IMR-90 (cell line): ENCODE results near the gene FNDC11. TPM values are rescaled to one million over a fixed set of nuclear protein-coding genes. Genes with fewer than 3 reads are reported as not detected.

Experiments
- ATAC-seq: fragments of 200-7000 bp; cut with Tn5 transposase; 2 replicates; pipeline ENCODE4 v1.9.1; 2020; ENCODE audit warnings: low read depth, mild to moderate bottlenecking, moderate library complexity
- BruUV-seq: library from RNA; stranded (reverse); fragments of 400-500 nt; replicated peaks from 2 replicates; lab custom pipeline; 2021; lab: Mats Ljungman, UMichigan
- CTCF ChIA-PET: fragments of 300-600 bp; formaldehyde crosslinking; extraction: SDS; loops from one replicate; lab custom pipeline; 2021; ENCODE audit warnings: antibody characterized with exemption; lab: Yijun Ruan, JAX
- POLR2A ChIA-PET: fragments of 300-600 bp; sonication (Branson Sonifier 250); formaldehyde crosslinking; loops from one replicate; lab custom pipeline; 2022; ENCODE audit warnings: antibody characterized with exemption; ENCODE audit not compliant: unreplicated experiment; lab: Charles Lee
- DNase-seq: peaks from one replicate; pipeline ENCODE4 v3.0.0; 2013
- H2AFZ ChIP-seq: replicated peaks from 2 replicates; pipeline ENCODE3; 2013; ENCODE audit warnings: low read length, mild to moderate bottlenecking; ENCODE audit not compliant: poor library complexity
- H2AK5ac ChIP-seq: 2 replicates; pipeline ENCODE4 v1.6.1; 2013; ENCODE audit warnings: low read depth, low read length, inconsistent platforms
- H2AK9ac ChIP-seq: replicated peaks from 2 replicates; pipeline ENCODE3; 2013; ENCODE audit warnings: mild to moderate bottlenecking, low read depth, low read length, moderate library complexity; ENCODE audit not compliant: poor library complexity
- H2BK120ac ChIP-seq: 2 replicates; pipeline ENCODE4 v1.6.1; 2013; ENCODE audit warnings: low read depth, low read length, inconsistent platforms
- H2BK15ac ChIP-seq: 3 replicates; pipeline ENCODE4 v1.6.1; 2013; ENCODE audit warnings: low read depth, low read length, inconsistent platforms
- H2BK20ac ChIP-seq: 2 replicates; pipeline ENCODE4 v1.6.1; 2013; ENCODE audit warnings: low read depth, mild to moderate bottlenecking, inconsistent platforms, low read length, moderate library complexity
- H2BK5ac ChIP-seq: 2 replicates; pipeline ENCODE4 v1.6.1; 2013; ENCODE audit warnings: mild to moderate bottlenecking, low read depth, low read length, inconsistent platforms; ENCODE audit not compliant: poor library complexity, severe bottlenecking
- H3K14ac ChIP-seq: replicated peaks from 2 replicates; pipeline ENCODE4 v1.6.1; 2013; ENCODE audit warnings: low read depth, low read length, inconsistent platforms
- H3K18ac ChIP-seq: 2 replicates; pipeline ENCODE4 v1.6.1; 2013; ENCODE audit warnings: low read depth, low read length, control low read depth
- H3K23ac ChIP-seq: 2 replicates; pipeline ENCODE4 v1.6.1; 2013; ENCODE audit warnings: low read depth, low read length, inconsistent platforms
- H3K27ac ChIP-seq: 2 replicates; pipeline ENCODE4 v1.5.1; 2013; ENCODE audit warnings: mild to moderate bottlenecking, control low read depth, low read length; ENCODE audit not compliant: insufficient read depth
- H3K27me3 ChIP-seq: 2 replicates; pipeline ENCODE4 v1.6.1; 2013; ENCODE audit warnings: low read length; ENCODE audit not compliant: control insufficient read depth, insufficient read depth
- H3K36me3 ChIP-seq: 2 replicates; pipeline ENCODE4 v1.6.1; 2013; ENCODE audit warnings: low read length, mixed read lengths; ENCODE audit not compliant: control insufficient read depth, insufficient read depth
- H3K4ac ChIP-seq: 2 replicates; pipeline ENCODE4 v1.6.1; 2013; ENCODE audit warnings: low read depth, low read length, inconsistent platforms
- H3K4me1 ChIP-seq: 2 replicates; pipeline ENCODE4 v1.6.1; 2013; ENCODE audit warnings: low read length, mixed read lengths; ENCODE audit not compliant: control insufficient read depth, insufficient read depth
- H3K4me2 ChIP-seq: 2 replicates; pipeline ENCODE4 v1.6.1; 2013; ENCODE audit warnings: low read depth, mild to moderate bottlenecking, control low read depth, low read length, moderate library complexity
- H3K4me3 ChIP-seq: 2 replicates; pipeline ENCODE4 v1.5.1; 2013; ENCODE audit warnings: low read depth, mild to moderate bottlenecking, control low read depth, low read length, moderate library complexity; ENCODE audit not compliant: insufficient read depth
- H3K56ac ChIP-seq: 2 replicates; pipeline ENCODE4 v1.6.1; 2013; ENCODE audit warnings: low read length, inconsistent platforms; ENCODE audit not compliant: insufficient read depth; ENCODE audit errors: extremely low read depth
- H3K79me1 ChIP-seq, 2 experiments: 2 replicates each; pipeline ENCODE4 v1.6.1; 2013; ENCODE audit warnings: low read length in 2 of 2, inconsistent platforms in 1 of 2, low read depth in 1 of 2
- H3K9ac ChIP-seq: 2 replicates; pipeline ENCODE4 v1.6.1; 2013; ENCODE audit warnings: low read depth, low read length, control low read depth
- H3K9me1 ChIP-seq: 2 replicates; pipeline ENCODE4 v1.6.1; 2013; ENCODE audit warnings: low read length, inconsistent platforms; ENCODE audit not compliant: insufficient read depth
- H3K9me3 ChIP-seq: 2 replicates; pipeline ENCODE4 v1.6.1; 2013; ENCODE audit warnings: low read length; ENCODE audit not compliant: control insufficient read depth, insufficient read depth
- H4K20me1 ChIP-seq: 2 replicates; pipeline ENCODE4 v1.6.1; 2013; ENCODE audit warnings: low read length, inconsistent platforms; ENCODE audit not compliant: insufficient read depth
- H4K5ac ChIP-seq: 2 replicates; pipeline ENCODE4 v1.6.1; 2013; ENCODE audit warnings: mild to moderate bottlenecking, low read depth, low read length, control low read depth
- H4K8ac ChIP-seq, 2 experiments: 2 replicates each; pipeline ENCODE4 v1.6.1; 2013; ENCODE audit warnings: low read depth in 2 of 2, low read length in 2 of 2, control low read depth in 1 of 2, inconsistent platforms in 1 of 2
- H4K91ac ChIP-seq: 2 replicates; pipeline ENCODE4 v1.6.1; 2013; ENCODE audit warnings: low read depth, low read length, inconsistent platforms; ENCODE audit not compliant: insufficient read depth
- BHLHE40 ChIP-seq: fragments of 150-350 bp; IDR thresholded peaks from 2 replicates; pipeline ENCODE4 v1.6.1; 2016; ENCODE audit warnings: mild to moderate bottlenecking, low read depth, low read length
- CHD1 ChIP-seq: IDR thresholded peaks from 2 replicates; pipeline ENCODE4 v1.6.1; 2012; ENCODE audit warnings: low read depth, low read length, improper control_type of control experiment
- FOS ChIP-seq: fragments of 150-350 bp; IDR thresholded peaks from 2 replicates; pipeline ENCODE4 v1.6.1; 2016; ENCODE audit warnings: low read depth, low read length
- MAFK ChIP-seq: IDR thresholded peaks from 2 replicates; pipeline ENCODE4 v1.6.1; 2012; ENCODE audit warnings: low read depth, low read length, improper control_type of control experiment
- MAZ ChIP-seq: IDR thresholded peaks from 2 replicates; pipeline ENCODE4 v1.6.1; 2012; ENCODE audit warnings: low read depth, mild to moderate bottlenecking, low read length, improper control_type of control experiment, moderate library complexity, borderline replicate concordance
- MXI1 ChIP-seq: IDR thresholded peaks from 2 replicates; pipeline ENCODE4 v1.6.1; 2012; ENCODE audit warnings: low read depth, mild to moderate bottlenecking, low read length, moderate library complexity, borderline replicate concordance
- POLR2A ChIP-seq: IDR thresholded peaks from 2 replicates; pipeline ENCODE4 v1.6.1; 2012; ENCODE audit warnings: mild to moderate bottlenecking, low read depth, low read length
- RCOR1 ChIP-seq: IDR thresholded peaks from 2 replicates; pipeline ENCODE4 v1.6.1; 2012; ENCODE audit warnings: mild to moderate bottlenecking, low read length, improper control_type of control experiment; ENCODE audit not compliant: insufficient replicate concordance
- WGBS, 2 experiments: methylation state at CpG; one replicate each; pipeline versions ENCODE4 v1.1.5 to v1.1.7; 2013; ENCODE audit warnings: missing lambda C conversion rate in 2 of 2; ENCODE audit not compliant: insufficient read length in 1 of 2; ENCODE audit errors: extremely low coverage in 2 of 2; 5-methylcytosine and 5-hydroxymethylcytosine counted together
- dilution Hi-C: fragments of 300-500 bp; cut with HindIII; formaldehyde crosslinking; loops from one replicate; pipeline ENCODE4 v1.14.3; 2018; ENCODE audit warnings: low sequenced_read_pairs; ENCODE audit not compliant: unreplicated experiment
- in situ Hi-C: fragments of 300-500 bp; cut with MboI; formaldehyde crosslinking; loops from 3 replicates; pipeline ENCODE4 v1.14.3; 2019; ENCODE audit warnings: low sequenced_read_pairs, inconsistent platforms, mixed read lengths
- intact Hi-C: fragments of 100-400 bp; cut with micrococcal nuclease; formaldehyde crosslinking; loops from 2 replicates; pipeline ENCODE4 v1.10.0; 2022
- polyA plus RNA-seq, 3 experiments: library from polyadenylated mRNA; depleted of rRNA; stranded (reverse); fragments of >200 nt; gene quantifications; 2 replicates each; pipeline ENCODE4 v1.2.3, GENCODE V29; 2012; ENCODE audit warnings: low replicate concordance in 1 of 3
- total RNA-seq: library from RNA; depleted of rRNA; stranded (reverse); fragments of >200 nt; gene quantifications from 2 replicates; pipeline ENCODE4 v1.2.3, GENCODE V29; 2012
- TF ChIP-seq, protein P1 (sequence below): fragments of 150-350 bp; IDR thresholded peaks from 2 replicates; pipeline ENCODE4 v1.6.1; 2016; ENCODE audit warnings: low read depth, mild to moderate bottlenecking, low read length, moderate library complexity, borderline replicate concordance
- TF ChIP-seq, protein P2 (sequence below): fragments of 150-350 bp; IDR thresholded peaks from 2 replicates; pipeline ENCODE4 v1.6.1; 2017; ENCODE audit warnings: mild to moderate bottlenecking, antibody characterized with exemption, low read length, low read depth

FNDC11 gene
- total and polyA plus RNA-seq, 2 of the 4 experiments (the other 2 are of a cell fraction) = 0.36 to 1.0 TPM

DNA sequence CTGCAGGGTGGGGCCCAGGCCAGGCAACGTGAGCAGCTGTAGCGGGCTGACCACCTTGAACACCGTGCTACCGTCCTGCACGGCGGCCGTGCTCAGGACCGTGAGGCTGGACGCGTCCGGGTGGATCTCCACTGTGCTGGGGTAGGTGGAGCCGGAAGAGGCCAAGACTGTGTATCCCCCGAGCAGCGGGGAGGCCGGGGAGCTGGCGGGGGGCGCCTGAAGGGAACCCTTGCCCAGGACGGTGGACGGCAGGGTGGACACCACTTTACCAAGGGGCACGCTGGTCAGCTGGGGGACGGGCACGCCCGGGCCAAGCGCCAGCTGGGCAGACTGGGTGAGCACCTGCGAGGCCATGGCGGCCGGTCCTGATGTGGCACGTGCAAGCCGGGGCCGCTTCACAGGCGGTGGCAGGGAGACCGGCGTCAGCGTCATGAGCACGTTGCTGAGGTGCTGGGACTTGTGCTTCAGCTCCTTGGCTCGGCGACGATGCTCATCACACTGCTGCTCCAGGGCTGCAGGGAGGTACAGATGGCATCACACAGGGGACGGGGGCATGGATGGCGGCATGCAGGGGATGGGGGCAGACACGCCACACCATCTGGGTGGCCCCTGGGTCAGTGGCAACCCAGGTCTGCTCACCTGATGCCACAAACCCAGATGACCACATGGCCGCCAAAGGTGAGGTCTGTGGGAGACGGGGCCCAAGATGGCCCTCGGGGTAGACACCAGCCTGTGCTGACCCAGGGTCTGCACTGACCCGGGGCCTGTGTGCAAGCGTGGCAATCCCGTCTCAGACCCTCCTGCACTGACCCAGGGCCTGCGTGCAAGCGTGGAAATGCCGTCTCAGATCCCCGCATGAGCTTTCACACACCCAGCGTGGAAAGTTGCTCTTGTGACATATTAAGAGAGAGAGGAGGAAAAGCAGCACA, 36.5 kb downstream of the FNDC11 start:
- Histone ChIP-seq H3K18ac (no peak overlapping the region), H3K36me3 (peaks cover 44% of the 10 kb centered on the region), H4K20me1 (no peaks in the 10 kb centered on the region; the same call in none of the 2 replicates), H3K9me1 (peaks cover 4% of the 10 kb centered on the region; the same call in 1 of the 2 replicates), H3K56ac (no peak overlapping the region; the same call in 1 of the 2 replicates), H3K4ac (no peak overlapping the region), H4K91ac (no peak overlapping the region), H4K5ac (no peak overlapping the region), H3K27ac (no peak overlapping the region), H2BK20ac (no peak overlapping the region), H3K9me3 (no peaks in the 10 kb centered on the region), H3K23ac (no peak overlapping the region), H3K9ac (no peak overlapping the region), H2BK120ac (no peak overlapping the region), H3K79me1 (peaks cover 0 to 8% of the 10 kb centered on the region in 2 experiments; a peak in 2 of 4 replicates), H2BK5ac (no peak overlapping the region), H2AK5ac (no peak overlapping the region), H3K4me2 (no peak overlapping the region), H4K8ac (no peak overlapping the region), H2BK15ac (no peak overlapping the region), H3K27me3 (no peaks in the 10 kb centered on the region), H2AFZ (no peak overlapping the region), H2AK9ac (peak overlapping the region; percentile 20), H3K14ac (no peak overlapping the region), H3K4me1 (peaks cover 7% of the 10 kb centered on the region), H3K4me3 (no peak overlapping the region)
- WGBS, 2 experiments = 99% methylated on average over 20 of the region's 52 CpGs; no CpG with 5 or more reads in 1 of the 2 experiments
- DNase-seq (no peak), ATAC-seq (no peak)
- TF ChIP-seq POLR2A (no peak), CHD1 (no peak), RCOR1 (no peak), MAZ (no peak), MXI1 (no peak), MAFK (no peak), BHLHE40 (no peak), FOS (no peak)
- TF ChIP-seq, protein P1, sequence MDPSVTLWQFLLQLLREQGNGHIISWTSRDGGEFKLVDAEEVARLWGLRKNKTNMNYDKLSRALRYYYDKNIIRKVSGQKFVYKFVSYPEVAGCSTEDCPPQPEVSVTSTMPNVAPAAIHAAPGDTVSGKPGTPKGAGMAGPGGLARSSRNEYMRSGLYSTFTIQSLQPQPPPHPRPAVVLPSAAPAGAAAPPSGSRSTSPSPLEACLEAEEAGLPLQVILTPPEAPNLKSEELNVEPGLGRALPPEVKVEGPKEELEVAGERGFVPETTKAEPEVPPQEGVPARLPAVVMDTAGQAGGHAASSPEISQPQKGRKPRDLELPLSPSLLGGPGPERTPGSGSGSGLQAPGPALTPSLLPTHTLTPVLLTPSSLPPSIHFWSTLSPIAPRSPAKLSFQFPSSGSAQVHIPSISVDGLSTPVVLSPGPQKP = no peak
- TF ChIP-seq, protein P2, sequence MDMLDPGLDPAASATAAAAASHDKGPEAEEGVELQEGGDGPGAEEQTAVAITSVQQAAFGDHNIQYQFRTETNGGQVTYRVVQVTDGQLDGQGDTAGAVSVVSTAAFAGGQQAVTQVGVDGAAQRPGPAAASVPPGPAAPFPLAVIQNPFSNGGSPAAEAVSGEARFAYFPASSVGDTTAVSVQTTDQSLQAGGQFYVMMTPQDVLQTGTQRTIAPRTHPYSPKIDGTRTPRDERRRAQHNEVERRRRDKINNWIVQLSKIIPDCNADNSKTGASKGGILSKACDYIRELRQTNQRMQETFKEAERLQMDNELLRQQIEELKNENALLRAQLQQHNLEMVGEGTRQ = no peak
- ChIA-PET POLR2A (no interaction called here), CTCF (no interaction called here)
- in situ Hi-C loops (no loop called here), intact Hi-C loops (no loop called here), dilution Hi-C loops (no loop called here)
- BruUV-seq = no TSS peak
